ENCODE data around the gene SHF.
"Not testable (repeated sequence)": the region's sequence is repeated elsewhere in the genome, so short reads cannot be mapped to it uniquely, and the experiment has no call there.

Gene SHF

GRCh38 chr15:45187894-45188830 is at the start of gene SHF:
Gene SHF (minus strand): TSS chr15:45187966. CDS start chr15:45187951, 15 bp downstream.
- DNase-seq, result peak; percentile 76

GRCh38 chr15:45236806-45237205 is 49.0 kb upstream of the SHF start:
- not testable (repeated sequence) for DNase-seq

GRCh38 chr15:45234562-45235235 is 46.9 kb upstream of the SHF start:
- no peak for DNase-seq

GRCh38 chr15:45231864-45232562 is 44.2 kb upstream of the SHF start:
- no peak for DNase-seq

GRCh38 chr15:45231132-45231531 is 43.4 kb upstream of the SHF start:
- DNase-seq, result no peak

- DNase-seq, result no peak
These were observed 42.6 kb upstream of the SHF start for GRCh38 chr15:45230245-45230965.

- no peak for DNase-seq
These were observed 41.2 kb upstream of the SHF start for GRCh38 chr15:45228931-45229330.

GRCh38 chr15:45225506-45226273 is 37.9 kb upstream of the SHF start:
- DNase-seq, result no peak

- DNase-seq, result no peak
These were observed 37.0 kb upstream of the SHF start for GRCh38 chr15:45224621-45225217.

GRCh38 chr15:45221967-45222366 is 34.2 kb upstream of the SHF start:
- DNase-seq, result no peak

GRCh38 chr15:45221053-45221599 is 33.4 kb upstream of the SHF start:
- DNase-seq, result no peak

GRCh38 chr15:45212493-45212892 is 24.7 kb upstream of the SHF start:
- no peak for DNase-seq

- peak; percentile 58 for DNase-seq
These were observed 17.4 kb upstream of the SHF start for GRCh38 chr15:45205192-45205591.

GRCh38 chr15:45203182-45203581 is 15.4 kb upstream of the SHF start:
- no peak for DNase-seq

- peak; percentile 8 for DNase-seq
These were observed 14.1 kb upstream of the SHF start for GRCh38 chr15:45201869-45202268.

GRCh38 chr15:45201557-45201859 is 13.7 kb upstream of the SHF start:
- no peak for DNase-seq

GRCh38 chr15:45200799-45201556 is 13.2 kb upstream of the SHF start:
- peak; percentile 77 for DNase-seq

- peak; percentile 89 for DNase-seq
These were observed 12.4 kb upstream of the SHF start for GRCh38 chr15:45200001-45200798.

- DNase-seq, result peak; percentile 60
These were observed 11.5 kb upstream of the SHF start for GRCh38 chr15:45199136-45199810.

All from NCI-H146 (cell line).